Fibroblast of skin of scalp (primary cell): ENCODE data around the gene PRM1.
"Not testable (repeated sequence)": the region's sequence is repeated elsewhere in the genome, so short reads cannot be mapped to it uniquely, and the experiment has no call there.

Experiments
- DNase-seq: peaks from one replicate; pipeline ENCODE4 v3.0.0-alpha.2; 2013

The PRM1 gene

GRCh38 chr16:11296706-11297491 is 15.8 kb upstream of the PRM1 start:
- DNase-seq: no peak

- no peak for DNase-seq
Observed at GRCh38 chr16:11296351-11296705, 15.2 kb upstream of the PRM1 start.

DNA sequence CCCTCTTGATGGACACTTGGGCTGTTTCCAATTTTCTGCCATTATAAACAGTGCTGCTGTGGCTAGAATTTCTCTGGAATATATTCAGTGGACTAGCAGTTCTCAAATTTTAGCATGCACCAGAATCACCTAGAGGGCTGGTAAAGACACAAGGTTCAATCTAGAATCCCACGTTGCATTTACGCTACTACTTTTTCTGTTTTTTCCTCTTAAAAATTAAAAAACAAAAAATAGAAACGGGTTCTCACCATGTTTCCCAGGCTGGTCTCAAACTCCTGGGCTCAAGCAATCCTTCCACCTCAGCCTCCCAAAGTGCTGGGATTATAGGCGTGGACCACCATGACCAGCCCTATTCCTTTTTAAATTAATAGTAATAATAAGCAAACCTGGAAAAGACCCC is 14.5 kb upstream of the PRM1 start:
- DNase-seq: no peak

GRCh38 chr16:11292076-11292748 is 11.1 kb upstream of the PRM1 start:
- no peak for DNase-seq

- no peak for DNase-seq
Observed at GRCh38 chr16:11291091-11291703, 10.1 kb upstream of the PRM1 start.

GRCh38 chr16:11290102-11290893 is 9.2 kb upstream of the PRM1 start:
- no peak for DNase-seq

DNA sequence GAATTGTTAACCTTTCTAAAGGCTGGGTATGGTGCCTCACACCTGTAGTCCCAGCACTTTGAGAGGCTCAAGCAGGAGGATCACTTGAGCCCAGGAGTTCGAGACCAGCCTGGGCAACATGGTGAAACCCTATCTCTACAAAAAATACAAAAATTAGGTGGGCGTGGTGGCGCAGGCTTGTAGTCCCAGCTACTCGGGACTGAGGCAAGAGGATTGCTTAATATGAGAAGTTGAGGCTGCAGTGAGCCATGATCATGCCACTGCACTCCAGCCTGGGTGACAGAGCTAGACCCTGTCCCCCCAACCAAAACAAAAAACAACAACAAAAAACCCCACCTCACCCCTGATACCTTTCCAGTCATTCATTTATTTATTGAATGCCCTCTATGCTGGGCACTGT is 8.6 kb upstream of the PRM1 start:
- not testable (repeated sequence) for DNase-seq

DNA sequence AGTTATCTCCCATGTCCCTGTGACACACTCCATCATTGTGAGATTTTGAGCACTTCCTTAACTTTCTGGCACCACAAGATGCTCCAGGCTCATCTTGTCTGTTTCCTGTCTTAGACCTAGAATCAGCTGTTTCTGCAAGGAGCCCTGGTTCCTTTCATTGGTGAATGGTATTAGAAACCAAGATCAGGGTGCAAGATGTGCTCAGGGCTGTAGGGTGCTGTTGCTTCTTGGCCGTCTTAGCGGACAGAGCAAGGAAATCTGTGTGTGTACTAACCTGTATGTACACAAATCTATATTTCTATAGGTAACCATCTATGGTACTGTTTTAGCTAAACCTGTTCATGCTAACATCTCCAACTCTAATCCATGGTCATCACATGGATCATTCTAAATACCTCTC is 8.1 kb upstream of the PRM1 start:
- DNase-seq: no peak

DNA sequence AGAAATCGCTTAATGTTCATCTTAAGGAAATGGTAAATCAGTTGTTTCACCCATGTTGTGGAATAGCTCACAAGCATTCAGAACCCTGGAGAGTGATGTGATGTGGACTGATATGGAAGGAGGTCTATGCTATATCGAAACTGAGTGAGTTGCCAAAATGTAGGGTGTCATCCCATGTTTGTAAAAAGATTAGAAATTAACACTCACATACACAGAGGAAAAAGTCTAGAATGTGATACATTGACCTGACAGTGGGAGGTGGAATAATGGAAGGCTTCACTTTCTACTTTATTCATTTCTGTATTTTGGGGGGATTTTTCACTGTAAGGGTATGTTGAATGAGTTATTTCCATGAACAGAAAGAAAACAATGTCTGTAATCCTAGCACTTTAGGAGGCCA is 4.7 kb upstream of the PRM1 start:
- DNase-seq: no peak

- no peak for DNase-seq
Observed at GRCh38 chr16:11283820-11284248, 2.7 kb upstream of the PRM1 start.

DNA sequence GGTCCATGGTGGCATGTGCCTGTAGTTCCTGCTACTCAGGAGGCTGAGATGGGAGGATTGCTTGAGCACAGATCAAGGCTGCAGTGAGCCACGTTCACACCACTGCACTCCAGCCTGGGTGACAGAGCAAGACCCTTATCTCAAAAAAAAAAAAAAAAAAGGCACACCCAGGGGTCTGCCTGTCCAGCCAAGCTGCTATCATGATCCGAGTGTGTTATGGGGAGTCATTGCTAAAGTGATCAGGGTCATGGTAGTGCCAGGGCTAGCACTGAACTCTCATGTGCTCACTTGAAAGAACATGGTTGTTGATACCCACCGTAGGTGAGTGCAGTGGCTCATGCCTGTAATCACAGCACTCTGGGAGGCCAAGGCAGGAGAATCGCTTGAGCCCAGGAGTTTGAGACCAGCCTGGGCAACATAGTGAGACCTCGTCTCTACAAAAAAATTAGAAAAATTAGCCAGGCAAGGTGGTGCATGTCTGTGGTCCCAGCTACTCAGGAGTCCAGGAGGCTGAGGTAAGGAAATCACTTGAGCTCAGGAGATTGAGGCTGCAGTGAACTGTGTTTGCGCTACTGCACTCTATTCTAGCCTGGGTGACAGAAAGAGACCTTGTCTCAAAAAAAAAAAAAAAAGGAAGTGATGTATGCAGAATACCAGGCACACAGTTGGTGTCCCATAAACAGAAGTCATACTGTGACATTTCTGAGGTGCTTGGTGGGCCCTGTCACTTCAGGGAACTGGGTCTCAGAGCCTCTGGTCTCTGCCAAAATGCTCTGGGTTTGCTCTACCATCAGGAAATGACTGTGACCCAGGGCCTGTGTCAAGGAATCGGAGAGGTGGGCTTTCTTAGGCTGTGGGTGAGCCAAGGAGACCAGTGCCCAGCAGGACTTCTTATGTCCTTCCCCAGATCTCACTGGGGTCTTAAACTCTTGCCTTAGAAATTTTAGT is 2.2 kb downstream of the PRM1 start:
- no peak for DNase-seq

- DNase-seq: no peak
Observed at GRCh38 chr16:11277607-11278337, 3.4 kb downstream of the PRM1 start.

GRCh38 chr16:11276896-11277593 is 4.1 kb downstream of the PRM1 start:
- DNase-seq: no peak

DNA sequence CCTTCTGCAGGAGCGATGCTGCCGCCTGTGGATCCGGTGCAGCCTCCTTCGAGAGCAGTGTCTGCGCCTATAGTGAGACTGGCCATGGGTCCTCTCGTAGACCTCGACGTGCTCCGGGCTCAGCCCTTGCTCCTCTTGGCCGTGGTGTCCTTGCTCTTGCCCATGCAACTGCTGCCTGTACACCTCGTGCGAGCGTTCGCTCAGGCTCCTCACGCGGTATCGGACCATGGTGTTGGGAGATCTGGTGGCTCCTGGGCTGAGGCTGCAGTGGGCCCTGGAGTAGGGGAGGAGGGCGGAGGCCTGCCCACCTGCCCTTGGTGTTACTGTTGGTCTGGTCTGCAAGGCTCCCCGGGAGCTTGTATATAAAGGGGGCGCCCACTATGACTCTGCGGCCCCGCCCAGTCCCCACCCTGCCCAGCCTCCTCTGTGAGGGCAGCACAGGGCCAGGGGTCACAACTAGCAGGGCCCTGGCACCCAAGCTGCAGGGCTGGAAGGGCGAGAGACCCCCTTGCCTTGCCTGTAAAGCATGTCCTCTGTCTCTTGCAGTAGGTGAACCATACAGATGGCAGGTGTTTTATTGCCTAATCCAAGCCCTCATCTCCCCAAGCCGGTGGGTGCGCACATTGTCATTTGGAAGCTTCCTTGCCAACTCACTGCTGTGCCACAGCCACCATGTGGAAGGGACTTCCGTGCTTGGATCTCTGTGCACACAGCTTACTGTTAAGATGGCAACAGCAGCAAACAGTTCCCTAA is 4.8 kb downstream of the PRM1 start, which contains the start of gene PRM2:
Gene PRM2, minus strand, starts transcription at position 338 of the 753 bp plus-strand sequence. Its CDS starts 110 bp downstream, at position 228.
- no peak for DNase-seq

- DNase-seq: no peak
Observed at GRCh38 chr16:11274964-11275363, 6.2 kb downstream of the PRM1 start.

DNA sequence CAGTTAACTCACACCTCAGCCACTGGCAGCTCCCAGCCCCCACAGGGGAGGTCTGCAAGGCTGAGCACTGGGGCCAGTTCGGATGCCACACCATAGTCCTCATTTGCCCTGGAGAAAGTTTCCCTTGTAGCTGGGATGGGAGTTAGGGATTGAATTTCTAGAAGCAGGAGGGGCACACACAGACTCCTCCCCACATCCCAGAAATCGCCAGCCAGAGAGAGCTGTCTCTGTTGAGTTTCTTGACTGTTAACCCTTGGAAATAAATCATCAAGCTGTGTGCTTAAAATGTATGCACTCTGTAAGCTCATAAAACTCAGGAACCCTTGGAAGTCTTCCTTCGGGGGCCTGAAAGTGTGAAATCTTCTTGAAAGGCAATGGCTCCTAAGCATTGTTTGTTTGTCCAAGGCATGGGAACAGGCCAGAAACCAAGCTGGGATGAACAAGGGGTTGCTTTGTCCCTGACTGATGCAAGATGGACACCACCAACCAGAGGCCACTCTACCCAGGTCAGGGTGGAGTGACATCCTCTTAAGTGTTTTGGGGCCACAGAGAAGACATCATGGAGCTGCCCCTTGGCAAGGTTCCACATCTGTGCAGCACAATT is 7.3 kb downstream of the PRM1 start:
- no peak for DNase-seq

- DNase-seq: no peak
Observed at GRCh38 chr16:11272921-11273720, 8.0 kb downstream of the PRM1 start, which contains the start of gene PRM3. PRM3 (minus strand) TSS chr16:11273629; CDS start chr16:11273595, 34 bp downstream.

DNA sequence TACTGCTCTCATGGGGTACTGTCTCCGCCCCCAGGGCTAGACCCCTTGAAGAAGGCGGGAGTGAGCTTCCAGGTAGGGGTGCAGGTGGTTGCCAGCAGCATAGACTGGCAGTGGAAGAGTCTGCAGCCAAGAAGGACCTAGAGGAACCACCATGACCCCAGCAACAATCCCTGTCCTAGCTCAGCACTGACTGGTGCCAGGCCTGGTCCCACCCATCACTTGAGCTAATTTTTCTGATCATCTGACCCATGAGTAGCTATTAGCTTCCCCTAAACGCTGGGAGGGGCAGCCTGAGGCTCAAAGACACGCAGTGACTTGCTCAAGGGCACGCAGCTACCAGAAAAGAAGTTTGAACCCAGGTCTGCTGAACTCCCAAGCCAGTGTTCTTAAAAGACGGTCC is 8.6 kb downstream of the PRM1 start:
- no peak for DNase-seq
